ENCODE data around the gene ZNF326. TPM values are rescaled to one million over a fixed set of nuclear protein-coding genes. Genes with fewer than 3 reads are reported as not detected.

The ZNF326 gene
- total RNA-seq, 1 donor from 2014 or later: 12.8 TPM

DNA sequence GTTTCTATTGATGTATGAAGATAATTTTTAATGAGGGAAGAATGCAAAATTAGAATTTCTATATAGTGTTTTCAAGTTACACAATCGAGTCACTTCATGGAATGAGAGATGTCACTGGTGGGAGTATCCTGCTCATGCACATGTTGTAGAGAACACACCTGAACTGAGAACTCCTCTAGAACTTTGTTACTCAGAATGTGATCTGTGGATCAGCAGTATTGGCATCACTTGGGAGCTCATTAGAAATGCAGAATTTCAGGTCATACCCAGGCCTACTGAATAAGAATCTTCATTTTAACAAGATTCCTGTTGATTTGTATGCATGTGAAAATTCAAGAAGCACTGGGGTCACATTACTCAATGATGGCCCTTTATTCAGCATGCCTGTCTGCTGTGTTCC lies 28.8 kb downstream of the ZNF326 start:
- no peak for TF ChIP-seq POLR2A (IDR thresholded peaks at IDR 0.05)
- TF ChIP-seq, protein P1, sequence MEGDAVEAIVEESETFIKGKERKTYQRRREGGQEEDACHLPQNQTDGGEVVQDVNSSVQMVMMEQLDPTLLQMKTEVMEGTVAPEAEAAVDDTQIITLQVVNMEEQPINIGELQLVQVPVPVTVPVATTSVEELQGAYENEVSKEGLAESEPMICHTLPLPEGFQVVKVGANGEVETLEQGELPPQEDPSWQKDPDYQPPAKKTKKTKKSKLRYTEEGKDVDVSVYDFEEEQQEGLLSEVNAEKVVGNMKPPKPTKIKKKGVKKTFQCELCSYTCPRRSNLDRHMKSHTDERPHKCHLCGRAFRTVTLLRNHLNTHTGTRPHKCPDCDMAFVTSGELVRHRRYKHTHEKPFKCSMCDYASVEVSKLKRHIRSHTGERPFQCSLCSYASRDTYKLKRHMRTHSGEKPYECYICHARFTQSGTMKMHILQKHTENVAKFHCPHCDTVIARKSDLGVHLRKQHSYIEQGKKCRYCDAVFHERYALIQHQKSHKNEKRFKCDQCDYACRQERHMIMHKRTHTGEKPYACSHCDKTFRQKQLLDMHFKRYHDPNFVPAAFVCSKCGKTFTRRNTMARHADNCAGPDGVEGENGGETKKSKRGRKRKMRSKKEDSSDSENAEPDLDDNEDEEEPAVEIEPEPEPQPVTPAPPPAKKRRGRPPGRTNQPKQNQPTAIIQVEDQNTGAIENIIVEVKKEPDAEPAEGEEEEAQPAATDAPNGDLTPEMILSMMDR (IDR thresholded peaks at IDR 0.05): no peak
- TF ChIP-seq POLR2AphosphoS5 (IDR thresholded peaks at IDR 0.05; ENCODE audit: insufficient read depth in 1 of 2, low read depth in 1 of 2): no peak
- Histone ChIP-seq H3K4me1 (no peaks in the 10 kb centered on the region), H3K27me3 (no peaks in the 10 kb centered on the region), H3K9me3 (no peaks in the 10 kb centered on the region), H3K36me3 (peaks cover 0 to 77% of the 10 kb centered on the region in 2 donors), H3K4me3 (no peak overlapping the region), H3K27ac (no peak overlapping the region)
- intact Hi-C loops (cut with DNase I): no loop called here
- DNase-seq (ENCODE audit: extremely low spot score in 2 of 2): no peak

DNA sequence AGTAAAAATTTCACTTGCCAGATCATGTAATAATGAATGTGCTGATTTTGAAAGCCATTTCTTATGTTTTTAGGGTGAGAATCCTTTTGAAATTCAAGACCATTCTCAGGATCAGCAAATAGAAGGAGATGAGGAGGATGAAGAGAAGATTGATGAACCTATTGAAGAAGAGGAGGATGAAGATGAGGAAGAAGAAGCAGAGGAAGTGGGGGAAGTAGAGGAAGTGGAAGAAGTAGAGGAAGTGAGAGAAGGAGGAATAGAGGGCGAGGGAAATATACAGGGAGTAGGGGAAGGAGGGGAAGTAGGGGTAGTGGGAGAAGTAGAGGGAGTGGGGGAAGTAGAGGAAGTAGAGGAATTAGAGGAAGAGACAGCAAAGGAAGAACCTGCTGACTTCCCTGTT lies 32.4 kb downstream of the ZNF326 start:
- no peak overlapping the region for H3K27ac ChIP-seq
- TF ChIP-seq POLR2A (IDR thresholded peaks at IDR 0.05) (no peak), POLR2AphosphoS5 (IDR thresholded peaks at IDR 0.05; ENCODE audit: insufficient read depth in 1 of 2, low read depth in 1 of 2) (no peak)
- TF ChIP-seq, protein P1 (IDR thresholded peaks at IDR 0.05): no peak
- no peaks in the 10 kb centered on the region for H3K27me3 ChIP-seq
- DNase-seq (ENCODE audit: extremely low spot score in 2 of 2): no peak
- peaks cover 0 to 59% of the 10 kb centered on the region in 2 donors for H3K36me3 ChIP-seq
- intact Hi-C loops (cut with DNase I): no loop called here
- H3K4me1 ChIP-seq: no peaks in the 10 kb centered on the region
- no peak overlapping the region for H3K4me3 ChIP-seq
- no peaks in the 10 kb centered on the region for H3K9me3 ChIP-seq

DNA sequence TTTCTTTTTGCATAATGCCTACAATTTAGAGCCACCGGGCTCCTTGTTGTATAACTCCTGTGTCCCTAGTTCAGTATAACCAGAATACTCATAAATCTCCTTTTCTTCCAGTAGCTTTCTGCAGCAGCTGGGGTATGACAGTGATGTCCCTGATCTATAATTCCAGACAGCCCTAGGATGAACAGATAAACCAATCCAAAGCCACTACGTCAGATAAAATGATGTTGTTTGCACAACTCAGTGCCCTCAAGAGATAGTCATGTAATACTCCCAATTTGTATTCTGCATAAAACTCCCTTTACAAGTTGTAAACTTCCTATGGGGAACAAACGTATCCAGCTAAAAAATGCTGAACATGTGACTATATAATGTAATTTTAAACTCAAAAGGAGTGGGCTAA lies 44.7 kb downstream of the ZNF326 start:
- no peaks in the 10 kb centered on the region for H3K9me3 ChIP-seq
- no peaks in the 10 kb centered on the region for H3K27me3 ChIP-seq
- no peak overlapping the region for H3K27ac ChIP-seq
- no peak overlapping the region for H3K4me3 ChIP-seq
- TF ChIP-seq POLR2A (IDR thresholded peaks at IDR 0.05) (no peak), POLR2AphosphoS5 (IDR thresholded peaks at IDR 0.05; ENCODE audit: insufficient read depth in 1 of 2, low read depth in 1 of 2) (no peak)
- TF ChIP-seq, protein P1 (IDR thresholded peaks at IDR 0.05): no peak
- H3K4me1 ChIP-seq: no peaks in the 10 kb centered on the region
- no peaks in the 10 kb centered on the region for H3K36me3 ChIP-seq
- intact Hi-C loops (cut with DNase I): no loop called here
- DNase-seq (ENCODE audit: extremely low spot score in 2 of 2): no peak

DNA sequence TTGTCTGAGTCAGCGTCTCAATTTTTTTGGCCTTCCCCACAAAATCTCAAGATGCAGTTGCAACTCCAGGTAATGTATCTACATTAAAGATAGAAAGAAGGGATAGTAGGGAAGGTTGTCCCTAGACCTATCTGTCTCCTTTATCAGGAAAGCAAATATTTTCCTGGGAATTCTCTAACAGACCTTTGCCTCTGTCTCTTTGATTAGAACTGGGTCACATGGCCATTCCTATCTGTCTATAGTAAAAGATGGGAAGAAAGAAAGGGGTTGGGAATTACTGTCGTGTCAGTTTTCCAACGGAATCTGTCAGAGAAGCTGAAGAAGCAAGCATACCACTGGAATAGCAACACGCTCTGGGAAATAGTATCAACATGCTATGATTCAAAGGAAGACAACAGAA lies 48.7 kb downstream of the ZNF326 start:
- Histone ChIP-seq H3K4me1 (no peaks in the 10 kb centered on the region), H3K4me3 (no peak overlapping the region), H3K27ac (no peak overlapping the region), H3K36me3 (no peaks in the 10 kb centered on the region), H3K9me3 (no peaks in the 10 kb centered on the region), H3K27me3 (no peaks in the 10 kb centered on the region)
- intact Hi-C loops (cut with DNase I): no loop called here
- TF ChIP-seq, protein P1 (IDR thresholded peaks at IDR 0.05): no peak
- no peak for TF ChIP-seq POLR2AphosphoS5 (IDR thresholded peaks at IDR 0.05; ENCODE audit: insufficient read depth in 1 of 2, low read depth in 1 of 2)
- TF ChIP-seq POLR2A (IDR thresholded peaks at IDR 0.05): no peak
- no peak for DNase-seq (ENCODE audit: extremely low spot score in 2 of 2)

DNA sequence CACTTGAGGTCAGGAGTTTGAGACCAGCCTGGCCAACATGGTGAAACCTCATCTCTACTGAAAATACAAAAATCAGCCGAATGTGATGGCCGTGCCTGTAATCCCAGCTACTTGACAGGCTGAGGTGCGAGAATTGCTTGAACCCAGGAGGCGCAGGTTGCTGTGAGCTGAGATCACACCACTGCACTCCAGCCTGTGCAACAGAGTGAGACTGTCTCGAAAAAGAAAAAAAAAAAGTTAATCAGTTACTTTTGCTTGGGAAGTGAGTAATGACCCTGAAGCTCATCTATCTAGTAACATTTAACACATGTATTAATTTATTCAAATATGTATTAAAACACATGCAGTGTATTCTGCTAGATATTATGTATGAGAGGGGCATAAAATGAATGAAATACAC lies 49.4 kb downstream of the ZNF326 start:
- intact Hi-C loops (cut with DNase I): no loop called here

More for the DNA sequence above, 49.4 kb downstream of the ZNF326 start:
- Histone ChIP-seq H3K27me3 (no peaks in the 10 kb centered on the region), H3K27ac (no peak overlapping the region), H3K4me1 (no peaks in the 10 kb centered on the region), H3K4me3 (no peak overlapping the region), H3K36me3 (no peaks in the 10 kb centered on the region), H3K9me3 (no peaks in the 10 kb centered on the region)
- no peak for DNase-seq (ENCODE audit: extremely low spot score in 2 of 2)
- TF ChIP-seq, protein P1 (IDR thresholded peaks at IDR 0.05): no peak
- TF ChIP-seq POLR2AphosphoS5 (IDR thresholded peaks at IDR 0.05; ENCODE audit: insufficient read depth in 1 of 2, low read depth in 1 of 2) (no peak), POLR2A (IDR thresholded peaks at IDR 0.05) (no peak)
